GM12891 (cell line): ENCODE results near the gene EFNB1.

Experiments used
- DNase-seq: peaks from one replicate; pipeline ENCODE4 v3.0.0; 2011; ENCODE audit warnings: low spot score; ENCODE audit not compliant: insufficient read length
- FAIRE-seq: peaks from 2 replicates; lab custom pipeline; 2011; peaks lifted over from hg19 to GRCh38; lab: Jason Lieb, UNC
- PAX5 ChIP-seq: IDR thresholded peaks from 2 replicates; pipeline ENCODE4 v1.6.1; 2011; ENCODE audit warnings: low read length, moderate library complexity, mild to moderate bottlenecking; ENCODE audit not compliant: insufficient read depth, severe bottlenecking
- POLR2A ChIP-seq: IDR thresholded peaks from 2 replicates; pipeline ENCODE4 v1.6.1; 2011; ENCODE audit warnings: low read depth, low read length, control low read depth
- POLR2AphosphoS5 ChIP-seq: IDR thresholded peaks from 2 replicates; pipeline ENCODE4 v1.6.1; 2011; ENCODE audit warnings: low read depth, low read length, control low read depth
- POU2F2 ChIP-seq: IDR thresholded peaks from 2 replicates; pipeline ENCODE4 v1.6.1; 2011; ENCODE audit warnings: low read depth, mild to moderate bottlenecking, control low read depth, low read length, moderate library complexity
- SPI1 ChIP-seq: IDR thresholded peaks from 2 replicates; pipeline ENCODE4 v1.6.1; 2011; ENCODE audit warnings: low read depth, low read length, control low read depth
- TAF1 ChIP-seq: IDR thresholded peaks from 2 replicates; pipeline ENCODE4 v1.6.1; 2011; ENCODE audit warnings: low read depth, low read length, control low read depth

The EFNB1 gene

GRCh38 chrX:68880846-68881552 lies 52.2 kb downstream of the EFNB1 start:
- FAIRE-seq (no peak), DNase-seq (no peak)
- no peak for TF ChIP-seq POLR2A
- TF ChIP-seq POU2F2: no peak
- no peak for TF ChIP-seq TAF1
- no peak for TF ChIP-seq POLR2AphosphoS5
- TF ChIP-seq PAX5: no peak
- no peak for TF ChIP-seq SPI1

- no peak for TF ChIP-seq POLR2A
- FAIRE-seq: no peak
- DNase-seq: no peak
These were observed 53.1 kb downstream of the EFNB1 start for GRCh38 chrX:68881911-68882310.

GRCh38 chrX:68883800-68884199 lies 55.0 kb downstream of the EFNB1 start:
- FAIRE-seq (no peak), DNase-seq (no peak)
- TF ChIP-seq TAF1: no peak
- no peak for TF ChIP-seq POLR2A
- TF ChIP-seq POU2F2: no peak
- no peak for TF ChIP-seq SPI1
- TF ChIP-seq POLR2AphosphoS5: no peak
- no peak for TF ChIP-seq PAX5

- FAIRE-seq (no peak), DNase-seq (no peak)
- TF ChIP-seq SPI1 (no peak), PAX5 (no peak), POLR2A (no peak), TAF1 (no peak), POLR2AphosphoS5 (no peak), POU2F2 (no peak)
These were observed 60.4 kb downstream of the EFNB1 start for GRCh38 chrX:68889249-68889648.
